GM18909 (cell line): ENCODE results near the gene ASCC2.
"Not testable (repeated sequence)": the region's sequence is repeated elsewhere in the genome, so short reads cannot be mapped to it uniquely, and the experiment has no call there.

Experiments used
- ATAC-seq: cut with Tn5 transposase; IDR thresholded peaks from one replicate; pipeline ENCODE4 v1.9.1; 2021; ENCODE audit warnings: mild to moderate bottlenecking; ENCODE audit not compliant: unreplicated experiment, poor library complexity

ASCC2 gene

DNA sequence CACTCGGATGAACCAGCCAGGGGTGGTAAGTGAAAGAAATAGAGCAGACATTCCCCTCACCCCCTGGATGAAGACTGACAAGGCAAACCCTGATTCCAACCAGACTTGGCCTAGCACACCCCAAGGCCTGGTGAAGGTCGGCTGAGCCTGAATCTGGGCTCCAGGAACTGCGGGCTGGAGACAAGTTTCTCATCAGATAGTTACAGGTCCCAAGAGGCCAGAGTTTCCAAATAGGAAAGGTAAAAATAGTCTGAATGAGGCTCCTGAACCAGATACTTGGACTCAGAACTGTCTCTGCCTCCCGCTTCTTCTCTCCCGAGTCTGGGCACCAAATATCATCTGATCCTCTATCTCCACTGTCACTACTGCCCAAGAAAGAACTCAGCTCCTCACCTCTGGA is 79.1 kb downstream of the ASCC2 start:
- ATAC-seq = no peak

DNA sequence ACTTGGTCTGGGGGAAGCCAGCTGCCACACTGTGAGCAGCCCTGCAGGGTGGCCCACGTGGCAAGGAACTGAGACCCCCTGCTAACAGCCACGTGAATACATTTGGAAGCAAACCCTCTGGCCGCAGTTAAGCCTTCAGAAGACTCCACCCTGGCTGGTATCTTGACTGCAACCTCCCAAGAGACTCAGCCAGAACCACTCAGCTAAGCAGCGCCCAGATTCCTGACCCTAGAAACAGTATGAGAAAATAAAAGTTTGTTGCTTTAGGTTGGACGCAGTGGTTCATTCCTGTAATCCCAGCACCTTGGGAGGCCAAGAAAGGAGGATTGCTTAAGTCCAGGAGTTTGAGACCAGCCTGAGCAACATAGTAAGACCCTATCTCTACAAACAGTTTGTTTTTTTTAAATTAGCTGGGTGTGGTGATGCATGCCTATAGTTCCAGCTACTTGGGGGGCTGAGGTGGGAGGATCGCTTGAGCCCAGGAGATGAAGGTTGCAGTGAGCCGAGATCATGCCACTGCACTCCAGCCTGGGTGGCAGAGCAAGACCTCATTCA is 79.9 kb downstream of the ASCC2 start:
- ATAC-seq = no peak

DNA sequence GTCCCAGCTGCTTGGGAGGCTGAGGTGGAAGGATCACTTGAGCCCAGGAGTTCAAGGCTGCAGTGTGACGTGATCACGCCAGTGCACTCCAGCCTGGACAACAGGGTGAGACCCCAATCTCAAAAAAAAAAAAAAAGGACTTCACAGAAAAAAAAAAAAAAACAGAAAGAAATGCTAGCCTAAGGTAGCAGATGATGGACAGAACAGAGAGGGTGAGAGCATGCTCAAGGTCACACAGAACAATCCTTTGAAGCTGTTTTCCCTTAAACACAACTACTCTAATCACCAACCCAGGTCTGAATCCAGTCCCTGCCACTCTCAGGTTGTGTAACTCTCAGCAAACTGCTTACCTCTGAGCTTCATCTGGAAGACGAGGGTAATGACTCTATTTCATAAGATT is 81.0 kb downstream of the ASCC2 start:
- no peak for ATAC-seq

DNA sequence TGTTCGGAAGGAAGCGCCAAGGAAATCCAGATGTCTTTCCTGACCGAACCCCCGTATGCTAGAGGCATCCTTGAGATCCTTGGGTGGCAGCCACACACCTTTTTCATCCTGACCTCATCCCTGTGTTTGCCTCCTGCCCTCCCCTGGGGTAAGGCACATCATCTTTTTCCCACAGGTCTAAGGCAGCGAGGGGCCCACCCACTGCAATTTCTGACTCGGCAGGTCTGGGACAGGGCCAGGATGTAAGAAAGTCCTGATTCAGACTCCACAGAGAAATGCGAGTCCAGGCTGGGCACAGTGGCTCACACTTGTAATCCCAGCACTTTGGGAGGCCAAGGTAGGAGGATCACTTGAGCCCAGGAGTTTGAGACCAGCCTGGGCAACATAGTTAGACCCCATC is 81.7 kb downstream of the ASCC2 start:
- no peak for ATAC-seq

DNA sequence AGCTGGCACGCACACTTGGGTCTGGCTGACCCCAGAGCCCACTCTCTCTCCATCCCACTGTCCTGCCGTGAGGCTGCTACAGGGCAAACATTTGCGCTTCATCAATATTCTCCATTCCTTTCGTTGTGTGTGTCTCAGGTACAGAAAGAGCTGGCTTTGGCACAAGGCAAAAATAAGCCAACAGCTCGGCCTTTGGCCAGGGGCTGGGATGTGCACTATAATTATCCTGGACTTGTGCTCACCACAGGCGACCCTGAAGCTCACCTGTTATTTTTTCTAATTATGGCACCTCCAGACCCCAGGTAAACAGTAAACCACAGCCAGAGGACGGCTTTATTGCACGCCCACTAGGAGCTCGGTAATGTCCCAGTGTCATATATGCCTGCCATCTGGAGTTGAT is 82.2 kb downstream of the ASCC2 start:
- ATAC-seq = no peak

DNA sequence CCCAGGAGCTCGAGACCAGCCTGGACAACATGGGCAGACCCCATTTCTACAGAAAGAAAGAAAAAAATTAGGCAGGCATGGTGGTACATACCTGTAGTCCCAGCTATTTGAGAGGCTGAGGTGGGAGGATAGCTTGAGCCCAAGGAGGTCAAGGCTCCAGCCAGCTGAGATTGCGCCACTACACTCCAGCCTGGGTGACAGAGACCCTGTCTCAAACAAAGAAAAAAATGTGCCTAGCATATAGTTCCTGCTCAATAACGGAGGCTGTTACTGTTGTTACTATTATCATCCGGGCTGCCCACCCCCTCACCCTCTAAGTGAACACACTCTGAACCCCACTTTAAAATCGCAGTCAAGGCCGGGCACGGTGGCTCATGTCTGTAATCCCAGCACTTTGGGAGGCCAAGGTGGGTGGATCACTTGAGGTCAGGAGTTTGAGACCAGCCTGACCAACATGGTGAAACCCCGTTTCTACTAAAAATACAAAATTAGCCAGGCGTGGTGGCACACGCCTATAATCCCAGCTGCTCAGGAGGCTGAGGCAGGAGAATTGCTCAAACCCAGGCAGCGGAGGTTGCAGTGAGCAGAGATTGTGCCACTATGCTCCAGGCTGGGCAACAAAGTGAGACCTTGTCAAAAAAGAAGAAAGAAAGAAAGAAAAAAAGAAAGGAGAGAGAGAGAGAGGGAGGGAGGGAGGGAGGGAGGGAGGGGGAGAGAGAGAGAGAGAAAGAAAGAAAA is 83.2 kb downstream of the ASCC2 start:
- not testable (repeated sequence) for ATAC-seq

DNA sequence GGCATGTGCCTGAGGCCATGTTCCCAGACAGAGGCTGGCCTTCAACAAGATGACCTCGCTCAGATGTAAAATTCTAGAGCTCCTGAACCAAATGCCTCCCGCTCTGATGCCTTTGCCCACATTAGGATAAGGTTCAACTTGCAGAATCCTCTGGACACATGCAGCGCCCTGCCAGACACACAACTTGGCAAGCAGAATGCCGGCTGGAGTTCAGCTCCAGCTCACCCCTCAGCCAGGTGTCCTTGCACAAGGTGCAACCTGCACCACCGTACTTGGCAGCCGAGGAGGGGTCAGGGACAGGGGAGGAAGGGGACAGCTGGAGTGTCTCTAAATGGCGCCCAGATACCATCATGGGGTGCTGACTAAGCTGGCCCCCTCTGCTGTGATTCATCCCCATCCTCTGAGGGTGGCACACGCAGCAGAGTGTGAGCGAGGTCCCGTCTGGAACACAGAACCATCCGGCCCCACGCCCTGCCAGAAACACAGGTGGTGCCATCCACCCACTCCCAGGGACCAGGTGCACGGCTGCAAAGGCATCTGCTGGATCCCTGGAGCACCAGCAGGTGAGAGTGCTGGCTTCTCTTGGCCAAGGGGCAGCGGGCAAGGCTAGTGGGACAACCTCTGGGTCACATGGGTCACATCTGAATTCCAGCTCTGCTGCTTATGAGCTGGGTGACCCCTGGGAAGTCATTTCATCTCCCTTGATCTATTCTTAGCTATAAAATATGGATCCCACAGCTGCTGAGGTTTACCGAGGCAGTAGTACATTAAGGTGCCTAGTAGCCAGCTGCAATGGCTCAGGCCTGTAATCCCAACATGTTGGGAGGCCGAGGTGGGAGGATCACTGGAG is 84.0 kb downstream of the ASCC2 start:
- no peak for ATAC-seq

DNA sequence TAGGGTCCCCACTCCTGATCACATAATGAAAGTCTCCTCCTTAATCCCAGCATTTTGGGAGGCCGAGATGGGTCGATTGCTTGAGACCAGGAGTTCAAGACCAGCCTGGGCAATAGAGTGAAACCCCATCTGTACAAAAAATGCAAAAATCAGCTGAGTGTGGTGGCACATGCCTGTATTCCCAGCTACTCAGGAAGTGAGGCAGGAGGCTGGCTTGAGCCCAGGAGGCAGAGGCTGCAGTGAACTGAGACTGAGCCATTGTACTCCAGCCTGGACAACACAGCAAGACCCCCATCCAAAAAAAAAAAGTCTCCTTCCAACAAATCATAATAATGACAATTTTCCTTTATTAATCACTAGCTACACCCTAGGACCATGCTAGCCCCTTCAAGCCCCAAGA is 86.4 kb downstream of the ASCC2 start:
- no peak for ATAC-seq

DNA sequence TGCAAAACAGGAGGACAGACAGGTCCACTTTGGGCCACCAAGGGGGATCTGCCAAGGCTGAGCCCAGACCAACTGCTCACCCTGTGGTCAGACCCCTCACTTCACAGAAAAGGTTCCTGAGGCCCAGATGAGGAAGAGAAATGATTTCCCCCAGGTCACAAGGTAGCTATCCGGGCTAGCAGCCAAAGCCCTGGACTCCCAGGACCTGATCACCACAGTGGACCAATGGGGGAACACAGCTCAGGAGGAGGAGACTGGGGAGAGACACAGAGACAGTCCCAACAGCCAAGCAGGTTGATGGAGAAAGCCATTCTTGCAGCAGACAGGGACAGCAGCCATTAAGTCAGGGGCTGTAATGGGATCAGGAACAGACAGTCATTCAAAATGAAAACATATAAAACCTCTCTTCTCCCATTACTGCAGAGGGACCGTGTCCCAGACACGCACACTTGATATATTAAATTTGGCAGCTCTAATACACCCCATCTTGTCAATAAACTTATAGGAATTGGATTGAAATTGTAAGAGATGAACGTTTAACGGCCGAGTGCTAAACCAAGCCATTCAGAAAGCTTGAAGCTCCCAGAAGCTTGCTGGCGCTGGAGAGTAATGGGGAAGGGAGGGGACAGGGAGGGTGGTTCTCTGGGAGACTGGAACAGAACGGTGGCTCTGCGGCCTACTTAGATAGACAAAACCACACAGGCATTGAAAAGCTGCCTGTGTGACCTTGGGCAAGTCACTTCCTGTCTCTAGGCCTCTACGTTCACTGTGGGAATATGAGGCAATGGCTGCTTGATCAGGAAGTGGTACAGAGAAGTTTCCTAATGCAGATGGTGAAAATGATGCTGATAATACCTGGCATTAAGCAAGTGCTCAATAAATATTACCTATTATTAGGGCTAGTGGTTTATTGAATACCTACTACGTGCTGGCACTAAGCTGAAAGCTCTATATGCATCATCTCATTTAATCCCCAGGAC is 87.2 kb downstream of the ASCC2 start:
- no peak for ATAC-seq

DNA sequence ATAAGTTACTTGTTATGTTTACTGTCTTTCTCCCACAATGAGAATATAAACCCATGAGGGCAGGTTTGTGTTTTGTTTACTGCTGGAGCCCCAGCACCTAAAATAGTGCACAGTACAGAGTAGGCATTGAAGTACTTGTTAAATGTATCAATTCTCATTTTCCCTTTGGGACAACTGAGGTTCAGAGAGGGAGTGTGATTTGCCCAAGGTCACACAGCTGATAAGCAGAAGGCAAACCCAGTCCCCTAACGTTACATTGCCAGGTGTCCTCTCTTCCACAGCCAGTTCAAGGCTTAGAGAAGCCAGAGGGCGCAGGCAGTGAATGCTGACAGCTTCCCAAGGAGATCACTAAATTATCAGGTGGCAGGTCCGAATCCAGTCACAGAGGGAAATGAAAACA is 88.0 kb downstream of the ASCC2 start:
- no peak for ATAC-seq

DNA sequence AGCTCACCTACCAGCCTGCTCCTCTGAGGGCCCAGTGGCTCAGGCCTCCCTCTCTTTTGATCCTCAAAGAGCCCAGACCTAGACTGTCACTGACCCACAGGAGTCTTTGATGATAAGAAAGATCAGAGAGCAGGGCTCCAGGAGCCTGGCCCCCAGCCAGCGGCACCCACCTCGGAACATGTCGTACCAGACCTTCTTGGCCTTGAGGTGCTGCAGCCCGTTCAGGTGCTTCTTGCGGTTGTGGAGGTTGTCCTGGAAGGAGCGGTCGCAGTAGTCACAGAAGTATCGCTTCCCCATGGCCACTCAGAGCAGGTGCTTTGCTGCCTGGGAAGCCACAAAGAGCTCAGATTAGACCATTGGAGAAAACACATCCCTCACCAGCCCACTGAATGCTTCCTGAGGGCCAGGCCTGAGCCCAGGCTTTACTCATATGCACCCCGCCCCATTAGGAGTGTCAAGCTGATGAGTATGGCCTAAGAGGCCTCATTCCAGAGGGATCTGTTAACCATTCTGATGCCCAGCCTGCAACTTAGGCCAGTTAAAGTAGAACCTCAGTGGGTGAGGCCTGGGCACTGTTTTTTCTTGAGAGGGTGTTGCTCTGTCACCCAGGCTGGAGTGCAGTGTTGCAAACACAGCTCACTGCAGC is 89.7 kb downstream of the ASCC2 start:
- ATAC-seq = no peak

DNA sequence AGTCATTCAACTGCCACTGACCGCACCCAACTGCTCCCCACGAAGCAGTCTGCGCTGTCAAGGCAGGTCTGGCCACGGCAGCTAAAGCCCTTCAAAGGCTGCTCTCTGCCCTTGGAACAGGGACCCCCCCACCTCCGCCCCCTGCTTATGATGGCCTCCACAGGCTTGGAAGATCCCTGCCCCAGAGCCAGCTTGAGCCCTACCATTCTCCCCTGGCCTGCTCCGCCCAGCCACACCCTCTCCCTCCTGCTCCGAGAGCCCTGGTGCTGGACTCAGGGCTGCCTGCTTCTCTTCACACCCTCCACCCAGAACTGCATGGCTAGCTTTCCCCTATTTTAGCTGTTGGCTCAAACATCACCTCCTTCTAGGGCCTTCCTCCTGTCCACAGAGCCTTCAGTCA is 90.2 kb downstream of the ASCC2 start:
- ATAC-seq = no peak

DNA sequence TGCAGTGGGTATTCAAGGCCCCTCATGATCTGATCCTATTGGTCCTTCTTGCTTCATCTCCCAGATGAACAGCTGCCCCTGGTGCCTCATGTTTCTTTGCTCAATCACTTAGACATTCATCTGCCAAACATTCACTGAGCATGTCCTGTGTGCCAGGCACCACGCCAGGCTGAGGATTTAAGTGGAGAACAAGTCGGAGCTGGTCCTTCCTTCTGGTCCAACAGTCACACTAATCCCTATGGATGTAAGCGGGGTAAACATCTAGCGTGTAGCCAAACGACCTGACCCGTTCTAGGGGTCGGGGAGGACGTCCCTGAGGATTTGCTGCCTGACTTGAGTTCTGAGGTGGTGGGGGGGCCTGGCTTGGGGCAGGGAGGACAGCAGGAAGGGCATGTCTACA is 93.2 kb downstream of the ASCC2 start:
- no peak for ATAC-seq

DNA sequence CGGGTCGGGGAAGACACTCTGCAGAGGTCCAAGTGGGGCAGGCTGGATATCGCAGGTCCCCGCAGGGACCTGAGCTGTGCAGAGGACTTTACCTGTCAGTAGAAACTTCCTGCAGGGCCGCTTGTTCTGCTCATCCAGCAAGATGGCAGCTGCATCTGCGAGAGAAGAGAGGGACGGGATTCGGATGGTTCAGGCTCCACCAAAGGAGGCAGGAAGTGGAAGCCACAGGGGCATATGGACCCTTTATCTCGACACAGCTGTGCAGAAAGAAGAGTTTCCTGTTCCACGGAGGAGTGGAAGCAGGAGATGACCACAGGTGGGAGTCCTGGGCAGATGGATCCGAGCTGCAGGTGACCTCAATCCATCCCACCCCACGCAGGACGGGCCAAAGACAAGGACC is 95.7 kb downstream of the ASCC2 start:
- no peak for ATAC-seq

DNA sequence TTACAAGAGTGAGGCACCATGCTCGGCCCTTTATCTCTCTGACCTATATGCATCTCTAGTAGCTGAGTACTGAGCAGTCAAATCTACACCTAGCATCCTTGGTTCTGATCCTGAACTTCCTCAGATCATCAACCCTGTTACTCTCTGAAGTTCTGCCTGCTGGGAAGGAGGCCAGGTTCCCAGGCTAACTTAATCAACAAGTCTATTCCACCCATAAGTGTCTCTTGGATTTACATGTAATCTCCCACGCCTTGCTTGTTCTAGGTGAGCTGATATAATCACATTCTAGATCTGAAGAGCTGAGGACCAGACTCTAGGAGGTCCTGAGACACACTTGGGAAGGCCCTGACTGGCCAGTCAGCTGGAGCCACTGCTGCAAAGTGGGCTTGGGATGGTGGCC is 96.1 kb downstream of the ASCC2 start:
- no peak for ATAC-seq

DNA sequence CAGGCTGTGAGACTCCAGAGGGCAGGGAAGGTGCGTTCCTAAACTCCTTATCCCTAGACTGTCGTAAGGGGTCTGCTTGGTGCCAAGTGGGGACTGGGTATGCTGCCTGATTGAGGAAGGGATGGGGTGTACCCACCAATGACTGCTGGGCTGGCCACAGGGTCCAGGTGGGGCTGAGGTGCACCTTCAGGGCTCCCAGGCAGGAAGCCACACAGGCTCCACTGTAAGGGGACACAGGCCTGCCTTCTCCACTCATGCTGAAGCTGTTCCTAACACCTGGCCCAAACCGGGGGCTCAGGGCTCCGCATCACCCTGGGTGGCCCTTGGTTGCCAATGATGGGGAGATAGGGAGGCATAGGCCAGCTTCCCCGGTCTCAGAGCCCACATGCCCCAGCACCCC is 97.9 kb downstream of the ASCC2 start:
- no peak for ATAC-seq

DNA sequence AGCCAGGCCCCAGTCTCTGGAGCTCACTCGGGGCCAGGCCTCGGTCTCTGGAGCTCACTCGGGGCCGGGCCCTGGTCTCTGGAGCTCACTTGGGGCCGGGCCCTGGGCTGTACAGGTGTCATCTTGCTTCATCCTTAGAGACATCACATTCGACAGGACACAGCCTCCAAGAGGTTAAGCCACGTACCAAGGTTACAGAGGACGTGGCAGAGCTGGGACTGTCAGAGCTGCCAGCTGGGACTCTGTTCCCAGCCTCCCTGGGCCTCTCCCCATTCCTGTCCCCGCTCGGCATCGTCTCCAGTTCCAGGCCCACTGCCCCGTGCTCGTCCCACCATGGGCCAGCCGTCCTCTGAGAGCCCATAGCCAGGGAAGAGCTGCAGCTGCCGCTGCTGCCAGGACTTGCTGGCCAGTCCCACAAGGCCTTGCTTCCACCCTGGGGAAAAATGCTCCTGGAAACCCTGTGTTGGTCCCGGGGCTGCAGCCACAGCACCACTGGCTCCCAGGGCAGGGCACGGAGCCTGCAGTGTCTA is 98.7 kb downstream of the ASCC2 start:
- ATAC-seq = no peak
